ENCODE measurements around the gene SMYD2. TPM values are rescaled to one million over a fixed set of nuclear protein-coding genes. Genes with fewer than 3 reads are reported as not detected.
A peak's percentile ranks its signal among the peaks of the same experiment; 100 is the strongest.

The SMYD2 gene
- total RNA-seq, 6 experiments from 2014 or later = 14.5 to 45.2 (median 24.1) TPM

DNA sequence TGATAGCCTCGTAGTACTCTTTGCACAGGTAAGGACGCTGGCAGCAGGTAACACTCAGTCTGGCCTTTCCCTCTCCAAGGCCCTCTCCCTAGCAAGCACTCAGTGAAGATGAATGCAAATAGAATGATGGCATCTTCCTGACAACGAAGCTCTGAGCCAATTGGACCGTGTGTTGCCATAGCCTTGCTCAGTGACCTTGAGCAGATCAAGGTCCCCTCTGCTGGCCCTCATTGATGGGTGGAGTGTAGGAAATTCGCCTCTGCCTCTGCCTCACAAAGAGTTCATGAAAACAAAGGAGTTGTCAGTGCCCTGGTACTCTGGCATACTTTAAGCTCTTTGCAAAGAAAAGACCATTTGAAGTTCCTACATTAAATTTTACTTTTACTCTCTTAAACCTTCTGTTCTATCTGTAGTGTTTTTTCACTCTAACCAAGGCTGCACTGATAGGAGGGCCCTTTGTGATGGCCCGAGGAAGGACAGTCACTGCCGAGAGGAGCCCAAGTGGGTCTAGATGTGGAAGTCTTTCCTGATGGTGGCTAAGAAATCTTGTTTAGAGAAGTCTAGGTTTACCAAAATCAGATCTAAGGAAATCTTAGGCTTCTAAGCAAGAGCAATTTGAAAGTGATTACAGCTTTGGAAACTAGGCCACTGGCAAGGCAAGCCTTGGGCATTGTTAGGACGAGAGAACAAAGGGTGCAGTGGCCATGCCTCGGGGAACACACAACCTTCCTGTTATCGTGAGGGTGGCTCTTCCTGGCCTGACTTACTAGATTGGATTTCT, 38.2 kb downstream of the SMYD2 start:
- TF ChIP-seq, protein P1, sequence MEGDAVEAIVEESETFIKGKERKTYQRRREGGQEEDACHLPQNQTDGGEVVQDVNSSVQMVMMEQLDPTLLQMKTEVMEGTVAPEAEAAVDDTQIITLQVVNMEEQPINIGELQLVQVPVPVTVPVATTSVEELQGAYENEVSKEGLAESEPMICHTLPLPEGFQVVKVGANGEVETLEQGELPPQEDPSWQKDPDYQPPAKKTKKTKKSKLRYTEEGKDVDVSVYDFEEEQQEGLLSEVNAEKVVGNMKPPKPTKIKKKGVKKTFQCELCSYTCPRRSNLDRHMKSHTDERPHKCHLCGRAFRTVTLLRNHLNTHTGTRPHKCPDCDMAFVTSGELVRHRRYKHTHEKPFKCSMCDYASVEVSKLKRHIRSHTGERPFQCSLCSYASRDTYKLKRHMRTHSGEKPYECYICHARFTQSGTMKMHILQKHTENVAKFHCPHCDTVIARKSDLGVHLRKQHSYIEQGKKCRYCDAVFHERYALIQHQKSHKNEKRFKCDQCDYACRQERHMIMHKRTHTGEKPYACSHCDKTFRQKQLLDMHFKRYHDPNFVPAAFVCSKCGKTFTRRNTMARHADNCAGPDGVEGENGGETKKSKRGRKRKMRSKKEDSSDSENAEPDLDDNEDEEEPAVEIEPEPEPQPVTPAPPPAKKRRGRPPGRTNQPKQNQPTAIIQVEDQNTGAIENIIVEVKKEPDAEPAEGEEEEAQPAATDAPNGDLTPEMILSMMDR (IDR thresholded peaks at IDR 0.05) = no peak
- TF ChIP-seq POLR2A (IDR thresholded peaks at IDR 0.05) = no peak
- H3K4me1 ChIP-seq = peaks cover 0 to 23% (median 5%) of the 10 kb centered on the region in 4 donors
- no peaks in the 10 kb centered on the region for H3K9me3 ChIP-seq
- 74% methylated on average over 9 of the region's 10 CpGs for WGBS (ENCODE audit: insufficient coverage, low coverage, low lambda C conversion rate, missing lambda C conversion rate)
- intact Hi-C loops (cut with DNase I) = no loop called here
- no peak for DNase-seq
- ATAC-seq = peak in 2 of 4 donors; percentile 12 to 29
- no peaks in the 10 kb centered on the region for H3K36me3 ChIP-seq
- no peak overlapping the region for H3K27ac ChIP-seq
- H3K27me3 ChIP-seq = no peaks in the 10 kb centered on the region
- no peak overlapping the region for H3K4me3 ChIP-seq

DNA sequence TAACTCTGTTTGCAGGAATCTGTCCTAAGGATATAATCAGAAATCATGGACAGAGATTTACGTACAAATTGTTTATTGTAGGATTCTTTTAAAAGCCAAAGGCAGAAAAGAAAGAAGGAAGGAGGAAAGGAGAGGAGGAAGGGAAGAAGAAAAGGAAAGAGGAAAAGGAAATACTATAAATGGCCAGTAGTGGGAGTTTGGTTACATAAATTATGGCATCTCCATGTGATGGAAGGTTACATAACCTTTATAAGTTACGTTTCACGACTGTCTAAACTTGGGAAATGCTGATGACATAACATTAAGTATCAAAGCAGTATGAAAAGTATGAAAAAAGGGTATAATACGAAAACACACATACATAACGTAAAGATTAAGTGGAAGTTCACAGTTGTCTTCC, 39.0 kb downstream of the SMYD2 start:
- no peaks in the 10 kb centered on the region for H3K9me3 ChIP-seq
- H3K27ac ChIP-seq = no peak overlapping the region
- ATAC-seq (no peak), DNase-seq (no peak)
- H3K36me3 ChIP-seq = no peaks in the 10 kb centered on the region
- intact Hi-C loops (cut with DNase I) = no loop called here
- no peak overlapping the region for H3K4me3 ChIP-seq
- H3K4me1 ChIP-seq = peaks cover 0 to 18% (median 5%) of the 10 kb centered on the region in 4 donors
- TF ChIP-seq, protein P1 (IDR thresholded peaks at IDR 0.05) = peak in 3 of 4 donors; percentile 7 to 19 (median 14)
- TF ChIP-seq POLR2A (IDR thresholded peaks at IDR 0.05) = no peak
- H3K27me3 ChIP-seq = no peaks in the 10 kb centered on the region
- WGBS (ENCODE audit: insufficient coverage, low coverage, low lambda C conversion rate, missing lambda C conversion rate) = 52% methylated on average over 5 of the region's 5 CpGs

DNA sequence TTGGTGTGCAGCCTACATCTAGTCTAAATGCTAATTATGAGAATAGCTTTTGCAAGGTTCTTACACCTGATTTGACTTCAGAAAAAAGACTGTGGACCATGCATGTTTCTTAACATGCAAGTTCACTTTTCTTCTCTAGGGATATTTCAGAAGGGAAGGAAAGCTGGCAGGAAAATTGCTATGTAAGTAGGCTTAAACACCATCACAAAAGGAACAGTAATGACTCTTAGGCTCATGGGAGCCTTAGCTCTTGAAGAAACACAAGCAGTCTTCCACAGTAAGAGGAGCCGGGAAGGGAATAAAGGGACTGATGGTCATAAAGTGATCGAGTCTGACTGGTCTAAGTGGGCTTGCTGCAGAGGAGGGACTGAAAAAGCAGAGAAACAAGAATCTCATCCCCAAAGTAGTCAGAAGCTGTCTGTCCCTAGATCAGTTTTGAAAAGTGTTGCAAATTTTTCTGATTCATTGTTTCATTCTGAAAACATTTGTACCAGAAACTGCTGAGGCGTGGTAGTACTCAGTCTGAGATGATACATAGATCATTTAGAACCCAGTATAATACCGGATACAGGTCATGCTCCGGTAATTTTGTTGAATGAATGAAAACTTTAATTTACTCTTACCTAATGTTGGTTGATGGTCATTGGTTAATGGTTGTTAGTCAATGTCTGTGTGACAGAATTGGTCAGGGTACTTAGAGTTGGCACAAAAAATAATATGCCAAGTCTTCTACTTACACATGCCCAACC, 40.9 kb downstream of the SMYD2 start:
- intact Hi-C loops (cut with DNase I) = no loop called here

More for the DNA sequence above, 40.9 kb downstream of the SMYD2 start:
- Histone ChIP-seq H3K27ac (no peak overlapping the region), H3K9me3 (no peaks in the 10 kb centered on the region), H3K4me3 (no peak overlapping the region), H3K36me3 (no peaks in the 10 kb centered on the region), H3K27me3 (no peaks in the 10 kb centered on the region), H3K4me1 (peaks cover 0 to 5% (median under 1%) of the 10 kb centered on the region in 4 donors)
- no peak for ATAC-seq
- 94% methylated on average over 5 of the region's 5 CpGs for WGBS (ENCODE audit: insufficient coverage, low coverage, low lambda C conversion rate, missing lambda C conversion rate)
- no peak for DNase-seq
- TF ChIP-seq, protein P1 (IDR thresholded peaks at IDR 0.05) = no peak
- TF ChIP-seq POLR2A (IDR thresholded peaks at IDR 0.05) = no peak
